ENCODE results near the gene EPB41L2.

DNA sequence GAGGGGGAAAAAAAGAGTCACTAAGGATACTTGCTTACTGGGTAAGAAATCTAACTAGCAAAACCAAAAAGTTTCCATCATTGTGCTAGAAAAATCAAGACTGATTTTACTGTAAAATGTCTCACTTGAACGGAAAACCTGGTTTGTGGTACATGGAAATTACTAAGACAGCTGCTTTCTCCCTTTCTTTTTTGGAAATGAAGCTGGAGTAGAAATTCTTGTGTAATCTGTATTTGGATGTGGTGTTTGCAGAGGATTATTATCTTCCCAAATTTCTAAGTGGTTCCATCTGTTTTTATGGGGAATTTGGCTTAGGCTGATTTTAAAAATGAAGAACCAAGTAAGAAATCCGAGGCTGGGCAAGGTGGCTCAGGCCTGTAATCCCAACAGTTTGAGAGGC lies 20.4 kb downstream of the EPB41L2 start:
- TF ChIP-seq EZH2 (IDR thresholded peaks at IDR 0.05) = no peak
- TF ChIP-seq, protein P1, sequence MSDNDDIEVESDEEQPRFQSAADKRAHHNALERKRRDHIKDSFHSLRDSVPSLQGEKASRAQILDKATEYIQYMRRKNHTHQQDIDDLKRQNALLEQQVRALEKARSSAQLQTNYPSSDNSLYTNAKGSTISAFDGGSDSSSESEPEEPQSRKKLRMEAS (IDR thresholded peaks at IDR 0.05) = no peak
- TF ChIP-seq, protein P2, sequence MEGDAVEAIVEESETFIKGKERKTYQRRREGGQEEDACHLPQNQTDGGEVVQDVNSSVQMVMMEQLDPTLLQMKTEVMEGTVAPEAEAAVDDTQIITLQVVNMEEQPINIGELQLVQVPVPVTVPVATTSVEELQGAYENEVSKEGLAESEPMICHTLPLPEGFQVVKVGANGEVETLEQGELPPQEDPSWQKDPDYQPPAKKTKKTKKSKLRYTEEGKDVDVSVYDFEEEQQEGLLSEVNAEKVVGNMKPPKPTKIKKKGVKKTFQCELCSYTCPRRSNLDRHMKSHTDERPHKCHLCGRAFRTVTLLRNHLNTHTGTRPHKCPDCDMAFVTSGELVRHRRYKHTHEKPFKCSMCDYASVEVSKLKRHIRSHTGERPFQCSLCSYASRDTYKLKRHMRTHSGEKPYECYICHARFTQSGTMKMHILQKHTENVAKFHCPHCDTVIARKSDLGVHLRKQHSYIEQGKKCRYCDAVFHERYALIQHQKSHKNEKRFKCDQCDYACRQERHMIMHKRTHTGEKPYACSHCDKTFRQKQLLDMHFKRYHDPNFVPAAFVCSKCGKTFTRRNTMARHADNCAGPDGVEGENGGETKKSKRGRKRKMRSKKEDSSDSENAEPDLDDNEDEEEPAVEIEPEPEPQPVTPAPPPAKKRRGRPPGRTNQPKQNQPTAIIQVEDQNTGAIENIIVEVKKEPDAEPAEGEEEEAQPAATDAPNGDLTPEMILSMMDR (IDR thresholded peaks at IDR 0.05 in 2 of 3, conservative IDR thresholded peaks at IDR 0.05 in 1 of 3; ENCODE audit: borderline replicate concordance in 1 of 3, insufficient read depth in 1 of 3, low read depth in 2 of 3, low read length in 2 of 3) = no peak
- TF ChIP-seq SP1 (IDR thresholded peaks at IDR 0.05; ENCODE audit: low read depth) = no peak
- no peak for TF ChIP-seq POLR2AphosphoS5 (IDR thresholded peaks at IDR 0.05; ENCODE audit: low read depth, low read length)
- no peak for TF ChIP-seq POLR2A (IDR thresholded peaks at IDR 0.05; ENCODE audit: borderline replicate concordance, extremely low read depth, insufficient read depth, insufficient read length)
- TF ChIP-seq, protein P3, sequence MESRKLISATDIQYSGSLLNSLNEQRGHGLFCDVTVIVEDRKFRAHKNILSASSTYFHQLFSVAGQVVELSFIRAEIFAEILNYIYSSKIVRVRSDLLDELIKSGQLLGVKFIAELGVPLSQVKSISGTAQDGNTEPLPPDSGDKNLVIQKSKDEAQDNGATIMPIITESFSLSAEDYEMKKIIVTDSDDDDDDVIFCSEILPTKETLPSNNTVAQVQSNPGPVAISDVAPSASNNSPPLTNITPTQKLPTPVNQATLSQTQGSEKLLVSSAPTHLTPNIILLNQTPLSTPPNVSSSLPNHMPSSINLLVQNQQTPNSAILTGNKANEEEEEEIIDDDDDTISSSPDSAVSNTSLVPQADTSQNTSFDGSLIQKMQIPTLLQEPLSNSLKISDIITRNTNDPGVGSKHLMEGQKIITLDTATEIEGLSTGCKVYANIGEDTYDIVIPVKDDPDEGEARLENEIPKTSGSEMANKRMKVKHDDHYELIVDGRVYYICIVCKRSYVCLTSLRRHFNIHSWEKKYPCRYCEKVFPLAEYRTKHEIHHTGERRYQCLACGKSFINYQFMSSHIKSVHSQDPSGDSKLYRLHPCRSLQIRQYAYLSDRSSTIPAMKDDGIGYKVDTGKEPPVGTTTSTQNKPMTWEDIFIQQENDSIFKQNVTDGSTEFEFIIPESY (IDR thresholded peaks at IDR 0.05; ENCODE audit: extremely low read depth, insufficient replicate concordance, low read length) = no peak
- no peak for TF ChIP-seq SIN3A (IDR thresholded peaks at IDR 0.05; ENCODE audit: low read depth)
- TF ChIP-seq, protein P4, sequence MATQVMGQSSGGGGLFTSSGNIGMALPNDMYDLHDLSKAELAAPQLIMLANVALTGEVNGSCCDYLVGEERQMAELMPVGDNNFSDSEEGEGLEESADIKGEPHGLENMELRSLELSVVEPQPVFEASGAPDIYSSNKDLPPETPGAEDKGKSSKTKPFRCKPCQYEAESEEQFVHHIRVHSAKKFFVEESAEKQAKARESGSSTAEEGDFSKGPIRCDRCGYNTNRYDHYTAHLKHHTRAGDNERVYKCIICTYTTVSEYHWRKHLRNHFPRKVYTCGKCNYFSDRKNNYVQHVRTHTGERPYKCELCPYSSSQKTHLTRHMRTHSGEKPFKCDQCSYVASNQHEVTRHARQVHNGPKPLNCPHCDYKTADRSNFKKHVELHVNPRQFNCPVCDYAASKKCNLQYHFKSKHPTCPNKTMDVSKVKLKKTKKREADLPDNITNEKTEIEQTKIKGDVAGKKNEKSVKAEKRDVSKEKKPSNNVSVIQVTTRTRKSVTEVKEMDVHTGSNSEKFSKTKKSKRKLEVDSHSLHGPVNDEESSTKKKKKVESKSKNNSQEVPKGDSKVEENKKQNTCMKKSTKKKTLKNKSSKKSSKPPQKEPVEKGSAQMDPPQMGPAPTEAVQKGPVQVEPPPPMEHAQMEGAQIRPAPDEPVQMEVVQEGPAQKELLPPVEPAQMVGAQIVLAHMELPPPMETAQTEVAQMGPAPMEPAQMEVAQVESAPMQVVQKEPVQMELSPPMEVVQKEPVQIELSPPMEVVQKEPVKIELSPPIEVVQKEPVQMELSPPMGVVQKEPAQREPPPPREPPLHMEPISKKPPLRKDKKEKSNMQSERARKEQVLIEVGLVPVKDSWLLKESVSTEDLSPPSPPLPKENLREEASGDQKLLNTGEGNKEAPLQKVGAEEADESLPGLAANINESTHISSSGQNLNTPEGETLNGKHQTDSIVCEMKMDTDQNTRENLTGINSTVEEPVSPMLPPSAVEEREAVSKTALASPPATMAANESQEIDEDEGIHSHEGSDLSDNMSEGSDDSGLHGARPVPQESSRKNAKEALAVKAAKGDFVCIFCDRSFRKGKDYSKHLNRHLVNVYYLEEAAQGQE (IDR thresholded peaks at IDR 0.05; ENCODE audit: low read depth) = no peak
